OCI-LY3 (cell line): ENCODE data around the gene ADAMTS2.

Experiments used
- H2AFZ ChIP-seq: fragments of 200-600, 300-600 bp; shearing (Covaris generic); 2 replicates; pipeline ENCODE4 v1.6.0; 2014; ENCODE audit warnings: antibody characterized with exemption, low read depth, low read length
- H3K27ac ChIP-seq: fragments of 200-600, 300-600 bp; sonication (generic); 2 replicates; pipeline ENCODE4 v1.5.1; 2014; ENCODE audit warnings: mild to moderate bottlenecking, low read length, moderate library complexity, mixed read lengths
- H3K27me3 ChIP-seq: fragments of 200-600, 300-600 bp; sonication (generic); 2 replicates; pipeline ENCODE4 v1.6.1; 2014; ENCODE audit warnings: low read depth, low read length, mixed read lengths
- H3K36me3 ChIP-seq: fragments of 200-600, 300-600 bp; sonication (generic); replicated peaks from 2 replicates; pipeline ENCODE3; 2014; ENCODE audit warnings: low read depth, low read length, mixed read lengths
- H3K4me1 ChIP-seq: fragments of 300-600, 200-600 bp; sonication (generic); 2 replicates; pipeline ENCODE4 v1.6.1; 2014; ENCODE audit warnings: low read length, mixed read lengths
- H3K4me2 ChIP-seq: fragments of 200-600, 300-600 bp; sonication (generic); 2 replicates; pipeline ENCODE4 v1.6.1; 2014; ENCODE audit warnings: low read length, mixed read lengths
- H3K4me3 ChIP-seq: fragments of 300-600, 200-600 bp; sonication (generic); 2 replicates; pipeline ENCODE4 v1.5.1; 2014; ENCODE audit warnings: antibody characterized with exemption, mild to moderate bottlenecking, low read length, moderate library complexity
- H3K79me2 ChIP-seq: fragments of 300-600, 200-600 bp; shearing (Covaris generic); 2 replicates; pipeline ENCODE4 v1.6.1; 2014; ENCODE audit warnings: mild to moderate bottlenecking, low read length, mixed read lengths
- H3K9ac ChIP-seq: fragments of 300-600, 200-600 bp; shearing (Covaris generic); 2 replicates; pipeline ENCODE4 v1.6.0; 2014; ENCODE audit warnings: mild to moderate bottlenecking, low read length, moderate library complexity
- H3K9me3 ChIP-seq: fragments of 200-600, 300-600 bp; shearing (Covaris generic); 2 replicates; pipeline ENCODE4 v1.6.1; 2014; ENCODE audit warnings: low read length, mixed read lengths; ENCODE audit not compliant: insufficient read depth
- H4K20me1 ChIP-seq: fragments of 200-600, 300-600 bp; sonication (generic); 2 replicates; pipeline ENCODE4 v1.6.1; 2016; ENCODE audit warnings: low read length, mixed read lengths; ENCODE audit not compliant: insufficient read depth
- CTCF ChIP-seq: fragments of 200-600, 300-600 bp; sonication (generic); IDR thresholded peaks from 2 replicates; pipeline ENCODE4 v1.5.1; 2014; ENCODE audit warnings: antibody characterized with exemption, low read length, low read depth
- EZH2phosphoT487 ChIP-seq: fragments of 200-600 bp; shearing (Covaris generic); IDR thresholded peaks from 2 replicates; pipeline ENCODE4 v1.6.1; 2018; ENCODE audit warnings: antibody characterized with exemption, mixed run types, low read depth

Gene ADAMTS2

GRCh38 chr5:179332741-179333290, 12.4 kb downstream of the ADAMTS2 start:
- H3K4me3 ChIP-seq, result no peak overlapping the region
- no peak overlapping the region for H3K4me2 ChIP-seq
- no peak overlapping the region for H3K9ac ChIP-seq
- no peak for TF ChIP-seq EZH2phosphoT487
- TF ChIP-seq CTCF, result no peak
- no peaks in the 10 kb centered on the region for H3K27me3 ChIP-seq
- no peaks in the 10 kb centered on the region for H3K9me3 ChIP-seq
- H3K4me1 ChIP-seq, result no peaks in the 10 kb centered on the region
- no peak overlapping the region for H2AFZ ChIP-seq
- H3K79me2 ChIP-seq, result no peaks in the 10 kb centered on the region
- no peaks in the 10 kb centered on the region for H4K20me1 ChIP-seq
- no peaks in the 10 kb centered on the region for H3K36me3 ChIP-seq
- H3K27ac ChIP-seq, result no peak overlapping the region

DNA sequence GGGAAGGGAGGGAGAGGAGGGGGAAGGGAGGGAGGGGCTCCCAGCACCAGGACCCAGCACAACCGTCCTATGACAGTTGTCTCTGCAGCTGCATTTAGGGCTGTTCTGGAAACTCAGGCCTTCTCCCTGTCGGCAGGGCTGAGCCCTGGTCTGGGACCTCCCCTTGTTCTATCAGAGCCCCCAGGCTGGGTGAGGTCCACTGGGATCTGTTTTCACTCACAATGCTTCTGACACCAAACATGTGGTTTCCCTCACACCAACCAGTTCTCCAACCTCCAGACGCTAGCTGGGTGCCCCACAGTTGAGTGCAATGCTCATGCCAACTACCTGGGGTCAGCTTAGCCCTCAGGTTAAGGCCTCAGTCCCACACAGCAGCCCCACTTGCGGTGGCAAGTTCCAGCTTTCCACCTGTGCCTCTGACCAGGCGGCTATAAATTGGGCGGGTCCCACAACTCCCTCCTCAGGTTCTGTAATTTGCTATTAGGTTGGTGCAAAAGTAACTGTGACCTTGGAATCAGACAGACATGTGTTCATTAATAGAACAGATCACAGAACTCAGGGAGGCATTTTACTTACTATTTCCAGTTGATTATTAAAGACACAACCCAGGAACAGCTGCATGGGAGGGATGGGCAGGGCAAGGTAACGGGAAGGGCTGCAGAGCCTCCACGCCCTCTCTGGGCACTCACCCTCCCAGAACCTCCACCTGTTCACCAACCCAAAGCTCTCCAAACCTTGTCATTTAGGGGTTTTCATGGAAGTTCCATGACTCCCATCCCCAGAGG, 13.5 kb downstream of the ADAMTS2 start:
- no peaks in the 10 kb centered on the region for H3K4me1 ChIP-seq
- no peaks in the 10 kb centered on the region for H3K27me3 ChIP-seq
- no peaks in the 10 kb centered on the region for H3K36me3 ChIP-seq
- no peak overlapping the region for H3K9ac ChIP-seq
- H2AFZ ChIP-seq, result no peak overlapping the region
- H3K9me3 ChIP-seq, result no peaks in the 10 kb centered on the region
- TF ChIP-seq EZH2phosphoT487 (no peak), CTCF (no peak)
- H3K27ac ChIP-seq, result no peak overlapping the region
- no peaks in the 10 kb centered on the region for H3K79me2 ChIP-seq
- no peak overlapping the region for H3K4me2 ChIP-seq
- no peak overlapping the region for H3K4me3 ChIP-seq
- no peaks in the 10 kb centered on the region for H4K20me1 ChIP-seq

DNA sequence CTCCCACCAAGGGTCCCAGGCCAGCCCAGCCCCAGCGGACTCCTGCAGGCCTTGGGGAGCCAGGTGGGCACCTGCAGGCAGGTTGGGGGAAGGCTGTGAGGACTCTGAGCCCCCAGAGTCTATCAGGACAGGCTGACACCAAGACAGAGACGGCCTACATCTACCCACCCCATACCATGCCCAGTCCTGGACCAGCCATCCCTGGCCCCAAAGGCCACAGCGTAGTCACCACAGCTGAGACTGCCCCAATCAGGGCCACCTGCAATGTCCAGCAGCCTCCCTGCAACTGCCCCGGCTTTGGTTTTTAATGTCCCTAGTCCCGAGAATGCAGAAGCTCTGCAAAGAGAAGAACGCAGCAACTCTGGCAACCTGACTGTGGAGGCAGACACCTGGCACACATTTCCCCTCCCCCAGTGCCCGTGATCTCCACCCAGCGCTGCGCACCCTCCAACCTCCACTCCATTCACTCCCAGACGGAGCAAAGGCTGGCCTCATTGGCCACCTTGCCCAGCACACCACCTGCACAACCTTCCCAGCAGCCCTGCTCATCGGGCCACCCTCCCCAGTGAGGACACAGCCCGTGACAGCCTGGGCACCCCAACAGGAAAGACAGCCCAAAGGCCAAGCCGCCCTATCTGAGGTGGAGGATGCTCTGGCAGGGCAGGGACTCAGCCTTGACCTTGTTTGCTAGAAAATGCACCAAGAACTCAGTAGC, 14.9 kb downstream of the ADAMTS2 start:
- Histone ChIP-seq H3K36me3 (no peaks in the 10 kb centered on the region), H3K27me3 (no peaks in the 10 kb centered on the region), H3K4me1 (no peaks in the 10 kb centered on the region), H3K4me3 (no peak overlapping the region), H4K20me1 (no peaks in the 10 kb centered on the region), H3K27ac (no peak overlapping the region), H3K9ac (no peak overlapping the region), H2AFZ (no peak overlapping the region), H3K79me2 (no peaks in the 10 kb centered on the region), H3K9me3 (no peaks in the 10 kb centered on the region), H3K4me2 (no peak overlapping the region)
- TF ChIP-seq EZH2phosphoT487 (no peak), CTCF (no peak)

DNA sequence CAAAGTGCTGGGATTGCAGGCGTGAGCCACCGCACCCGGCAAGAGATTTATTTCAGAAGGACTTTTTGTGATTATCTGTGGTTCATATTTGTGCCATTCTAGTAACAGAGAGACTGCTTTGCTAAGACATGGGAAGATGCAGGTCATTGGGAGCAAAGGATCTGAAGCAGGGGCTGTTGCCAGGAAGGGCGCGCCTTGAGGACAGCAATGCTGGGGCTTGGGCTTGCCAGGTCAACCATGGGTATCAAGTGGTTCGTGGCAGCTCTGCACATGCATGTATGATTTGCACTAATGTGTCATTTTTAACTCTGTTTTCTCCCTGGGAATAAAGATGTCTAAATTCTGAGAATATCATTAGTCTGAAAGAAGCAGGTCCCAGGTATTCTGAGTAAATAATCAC, 17.0 kb downstream of the ADAMTS2 start:
- no peaks in the 10 kb centered on the region for H3K36me3 ChIP-seq
- no peaks in the 10 kb centered on the region for H4K20me1 ChIP-seq
- TF ChIP-seq CTCF, result no peak
- no peak overlapping the region for H3K4me3 ChIP-seq
- no peak overlapping the region for H3K27ac ChIP-seq
- H2AFZ ChIP-seq, result no peak overlapping the region
- no peaks in the 10 kb centered on the region for H3K4me1 ChIP-seq
- H3K4me2 ChIP-seq, result no peak overlapping the region
- H3K9ac ChIP-seq, result no peak overlapping the region
- H3K79me2 ChIP-seq, result no peaks in the 10 kb centered on the region
- H3K9me3 ChIP-seq, result no peaks in the 10 kb centered on the region
- H3K27me3 ChIP-seq, result no peaks in the 10 kb centered on the region
